ENCODE results near the gene SSC5D. TPM values are rescaled to one million over a fixed set of nuclear protein-coding genes. Genes with fewer than 3 reads are reported as not detected.

SSC5D gene
- polyA plus RNA-seq, 3 donors = 0.08 TPM; not detected in 2

GRCh38 chr19:55541091-55541490 lies 52.9 kb downstream of the SSC5D start:
- TF ChIP-seq, protein P1, sequence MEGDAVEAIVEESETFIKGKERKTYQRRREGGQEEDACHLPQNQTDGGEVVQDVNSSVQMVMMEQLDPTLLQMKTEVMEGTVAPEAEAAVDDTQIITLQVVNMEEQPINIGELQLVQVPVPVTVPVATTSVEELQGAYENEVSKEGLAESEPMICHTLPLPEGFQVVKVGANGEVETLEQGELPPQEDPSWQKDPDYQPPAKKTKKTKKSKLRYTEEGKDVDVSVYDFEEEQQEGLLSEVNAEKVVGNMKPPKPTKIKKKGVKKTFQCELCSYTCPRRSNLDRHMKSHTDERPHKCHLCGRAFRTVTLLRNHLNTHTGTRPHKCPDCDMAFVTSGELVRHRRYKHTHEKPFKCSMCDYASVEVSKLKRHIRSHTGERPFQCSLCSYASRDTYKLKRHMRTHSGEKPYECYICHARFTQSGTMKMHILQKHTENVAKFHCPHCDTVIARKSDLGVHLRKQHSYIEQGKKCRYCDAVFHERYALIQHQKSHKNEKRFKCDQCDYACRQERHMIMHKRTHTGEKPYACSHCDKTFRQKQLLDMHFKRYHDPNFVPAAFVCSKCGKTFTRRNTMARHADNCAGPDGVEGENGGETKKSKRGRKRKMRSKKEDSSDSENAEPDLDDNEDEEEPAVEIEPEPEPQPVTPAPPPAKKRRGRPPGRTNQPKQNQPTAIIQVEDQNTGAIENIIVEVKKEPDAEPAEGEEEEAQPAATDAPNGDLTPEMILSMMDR (IDR thresholded peaks at IDR 0.05) = no peak
- no peak overlapping the region for H3K27ac Mint-ChIP-seq
- no peaks in the 10 kb centered on the region for H3K79me2 ChIP-seq (ENCODE audit: insufficient read depth, low read length)
- peaks cover 2% of the 10 kb centered on the region for H3K4me1 Mint-ChIP-seq
- no peak overlapping the region for H2AFZ ChIP-seq (ENCODE audit: insufficient read depth, low read depth, low read length, poor library complexity, severe bottlenecking)
- H3K9ac ChIP-seq (ENCODE audit: insufficient read depth, low read length, poor library complexity, severe bottlenecking) = no peak overlapping the region
- DNase-seq = no peak
- no peak overlapping the region for H3K4me2 ChIP-seq (replicated peaks; ENCODE audit: extremely low read depth, low read length, poor library complexity, severe bottlenecking)
- 95% methylated on average over 17 of the region's 19 CpGs for WGBS (ENCODE audit: insufficient coverage)
- H3K27ac ChIP-seq (ENCODE audit: low read depth in 1 of 2, low read length in 2 of 2) = no peak overlapping the region
- no peaks in the 10 kb centered on the region for H3K4me1 ChIP-seq (ENCODE audit: control insufficient read depth in 1 of 2, insufficient read depth in 2 of 2, low read length in 2 of 2)
- peaks cover 0 to 5% (median 0%) of the 10 kb centered on the region in 7 donors for H3K9me3 Mint-ChIP-seq
- H3K36me3 Mint-ChIP-seq = no peaks in the 10 kb centered on the region
- intact Hi-C loops (cut with micrococcal nuclease) = no loop called here
- no peaks in the 10 kb centered on the region for H4K20me1 ChIP-seq (ENCODE audit: insufficient read depth, low read length)
- H3K36me3 ChIP-seq (replicated peaks in 1 of 2; ENCODE audit: control insufficient read depth in 1 of 2, insufficient read depth in 2 of 2, low read length in 2 of 2) = no peaks in the 10 kb centered on the region
- H3K27me3 ChIP-seq (ENCODE audit: control insufficient read depth in 2 of 2, insufficient read depth in 2 of 2, low read length in 2 of 2) = no peaks in the 10 kb centered on the region
- no peak overlapping the region for H3K4me3 Mint-ChIP-seq
- peaks cover 5 to 11% (median 7%) of the 10 kb centered on the region in 3 donors for H3K27me3 Mint-ChIP-seq (ENCODE audit: low read depth in 3 of 3)
- H3K9me3 ChIP-seq (replicated peaks in 1 of 2; ENCODE audit: control insufficient read depth in 1 of 2, insufficient read depth in 1 of 2, low read length in 2 of 2) = no peaks in the 10 kb centered on the region
- H3K4me3 ChIP-seq (replicated peaks in 1 of 3; ENCODE audit: low read depth in 2 of 3, low read length in 3 of 3) = no peak overlapping the region

- no peak for DNase-seq
- peaks cover 5% of the 10 kb centered on the region for H3K4me1 Mint-ChIP-seq
- intact Hi-C loops (cut with micrococcal nuclease) = no loop called here
These were observed 54.1 kb downstream of the SSC5D start for GRCh38 chr19:55542292-55542855.

More at GRCh38 chr19:55542292-55542855, 54.1 kb downstream of the SSC5D start:
- no peaks in the 10 kb centered on the region for H3K9me3 ChIP-seq (replicated peaks in 1 of 2; ENCODE audit: control insufficient read depth in 1 of 2, insufficient read depth in 1 of 2, low read length in 2 of 2)
- H2AFZ ChIP-seq (ENCODE audit: insufficient read depth, low read depth, low read length, poor library complexity, severe bottlenecking) = no peak overlapping the region
- H3K9ac ChIP-seq (ENCODE audit: insufficient read depth, low read length, poor library complexity, severe bottlenecking) = no peak overlapping the region
- TF ChIP-seq, protein P1 (IDR thresholded peaks at IDR 0.05) = no peak
- Mint-ChIP-seq H3K9me3 (peaks cover 0 to 5% (median 0%) of the 10 kb centered on the region in 7 donors), H3K27me3 (ENCODE audit: low read depth in 3 of 3) (peaks cover 8 to 16% (median 14%) of the 10 kb centered on the region in 3 donors), H3K4me3 (no peak overlapping the region), H3K36me3 (no peaks in the 10 kb centered on the region), H3K27ac (no peak overlapping the region)
- H3K27ac ChIP-seq (ENCODE audit: low read depth in 1 of 2, low read length in 2 of 2) = no peak overlapping the region
- no peak overlapping the region for H3K4me2 ChIP-seq (replicated peaks; ENCODE audit: extremely low read depth, low read length, poor library complexity, severe bottlenecking)
- no peaks in the 10 kb centered on the region for H4K20me1 ChIP-seq (ENCODE audit: insufficient read depth, low read length)
- peaks cover 0 to 6% of the 10 kb centered on the region in 2 donors for H3K4me1 ChIP-seq (ENCODE audit: control insufficient read depth in 1 of 2, insufficient read depth in 2 of 2, low read length in 2 of 2)
- no peaks in the 10 kb centered on the region for H3K36me3 ChIP-seq (replicated peaks in 1 of 2; ENCODE audit: control insufficient read depth in 1 of 2, insufficient read depth in 2 of 2, low read length in 2 of 2)
- no peaks in the 10 kb centered on the region for H3K27me3 ChIP-seq (ENCODE audit: control insufficient read depth in 2 of 2, insufficient read depth in 2 of 2, low read length in 2 of 2)
- H3K4me3 ChIP-seq (replicated peaks in 1 of 3; ENCODE audit: low read depth in 2 of 3, low read length in 3 of 3) = no peak overlapping the region
- 96% methylated on average over 7 of the region's 7 CpGs for WGBS (ENCODE audit: insufficient coverage)
- H3K79me2 ChIP-seq (ENCODE audit: insufficient read depth, low read length) = no peaks in the 10 kb centered on the region
